HL-60 (cell line): ENCODE results near the gene SCN3A.

Experiments
- CTCF ChIP-seq: IDR thresholded peaks from one replicate; pipeline ENCODE4 v1.5.1; 2011; ENCODE audit warnings: low read length, control low read depth, inconsistent platforms; ENCODE audit not compliant: insufficient read depth
- GABPA ChIP-seq: IDR thresholded peaks from 2 replicates; pipeline ENCODE4 v1.6.1; 2012; ENCODE audit warnings: low read depth
- POLR2AphosphoS5 ChIP-seq: IDR thresholded peaks from 2 replicates; pipeline ENCODE4 v1.6.1; 2012; ENCODE audit warnings: low read depth
- REST ChIP-seq: IDR thresholded peaks from 2 replicates; pipeline ENCODE4 v1.6.1; 2012; ENCODE audit warnings: low read depth; ENCODE audit not compliant: insufficient replicate concordance
- SPI1 ChIP-seq: IDR thresholded peaks from 2 replicates; pipeline ENCODE4 v1.6.1; 2012; ENCODE audit warnings: low read depth, mild to moderate bottlenecking, borderline replicate concordance

- TF ChIP-seq POLR2AphosphoS5 = no peak
- TF ChIP-seq CTCF = no peak
- no peak for TF ChIP-seq SPI1
- no peak for TF ChIP-seq GABPA
- TF ChIP-seq REST = no peak
Measured at GRCh38 chr2:165120740-165121467, 82.9 kb downstream of the SCN3A start.
